ENCODE measurements around the gene KIF6. TPM values are rescaled to one million over a fixed set of nuclear protein-coding genes. Genes with fewer than 3 reads are reported as not detected.

Gene KIF6
- polyA plus RNA-seq, 3 donors = not detected

GRCh38 chr6:39471954-39472659 lies 253.1 kb downstream of the KIF6 start:
- Histone ChIP-seq H3K4me1 (ENCODE audit: control insufficient read depth in 1 of 2, insufficient read depth in 2 of 2, low read length in 2 of 2) (no peaks in the 10 kb centered on the region), H3K27ac (ENCODE audit: low read depth in 1 of 2, low read length in 2 of 2) (no peak overlapping the region), H3K79me2 (ENCODE audit: insufficient read depth, low read length) (no peaks in the 10 kb centered on the region), H3K9me3 (replicated peaks in 1 of 2; ENCODE audit: control insufficient read depth in 1 of 2, insufficient read depth in 1 of 2, low read length in 2 of 2) (no peaks in the 10 kb centered on the region), H3K27me3 (ENCODE audit: control insufficient read depth in 2 of 2, insufficient read depth in 2 of 2, low read length in 2 of 2) (no peaks in the 10 kb centered on the region), H3K9ac (ENCODE audit: insufficient read depth, low read length, poor library complexity, severe bottlenecking) (no peak overlapping the region), H3K4me3 (replicated peaks in 1 of 3; ENCODE audit: low read depth in 2 of 3, low read length in 3 of 3) (no peak overlapping the region), H2AFZ (ENCODE audit: insufficient read depth, low read depth, low read length, poor library complexity, severe bottlenecking) (no peak overlapping the region), H3K4me2 (replicated peaks; ENCODE audit: extremely low read depth, low read length, poor library complexity, severe bottlenecking) (no peak overlapping the region), H4K20me1 (ENCODE audit: insufficient read depth, low read length) (no peaks in the 10 kb centered on the region), H3K36me3 (replicated peaks in 1 of 2; ENCODE audit: control insufficient read depth in 1 of 2, insufficient read depth in 2 of 2, low read length in 2 of 2) (no peaks in the 10 kb centered on the region)
- no peak for TF ChIP-seq CTCF (IDR thresholded peaks at IDR 0.05)
- 100% methylated on average over 3 of the region's 5 CpGs for WGBS (ENCODE audit: insufficient coverage)
- DNase-seq = no peak
- Mint-ChIP-seq H3K9me3 (peaks cover 0 to 4% (median 2%) of the 10 kb centered on the region in 7 donors), H3K36me3 (no peaks in the 10 kb centered on the region), H3K27ac (no peak overlapping the region), H3K4me3 (no peak overlapping the region), H3K27me3 (ENCODE audit: low read depth in 3 of 3) (peaks cover 4 to 11% (median 5%) of the 10 kb centered on the region in 3 donors), H3K4me1 (no peaks in the 10 kb centered on the region)
- intact Hi-C loops (cut with micrococcal nuclease) = no loop called here

DNA sequence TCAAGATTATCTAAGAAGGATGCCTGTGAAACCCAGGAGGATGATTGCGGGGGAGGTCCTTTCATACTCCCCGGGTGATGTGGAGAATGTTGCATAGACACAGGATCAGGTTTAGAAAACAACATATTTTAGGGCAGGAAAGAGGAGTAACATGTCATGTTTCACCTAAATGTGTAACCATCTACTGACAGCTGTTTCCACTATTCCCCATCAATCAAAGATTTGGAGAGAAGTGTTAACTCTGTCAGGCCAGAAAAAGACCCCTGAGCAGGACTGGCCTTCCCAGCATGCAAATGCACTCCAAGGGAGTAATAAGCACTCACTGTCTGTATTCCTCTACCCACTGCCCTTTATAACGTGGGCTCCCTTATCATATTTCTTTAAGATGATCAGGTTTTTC lies 254.7 kb downstream of the KIF6 start:
- no peaks in the 10 kb centered on the region for H3K36me3 ChIP-seq (replicated peaks in 1 of 2; ENCODE audit: control insufficient read depth in 1 of 2, insufficient read depth in 2 of 2, low read length in 2 of 2)
- Mint-ChIP-seq H3K36me3 (no peaks in the 10 kb centered on the region), H3K27me3 (ENCODE audit: low read depth in 3 of 3) (peaks cover 4 to 9% (median 8%) of the 10 kb centered on the region in 3 donors), H3K4me3 (no peak overlapping the region), H3K9me3 (peaks cover 0 to 5% (median 2%) of the 10 kb centered on the region in 7 donors), H3K27ac (no peak overlapping the region), H3K4me1 (no peaks in the 10 kb centered on the region)
- no peaks in the 10 kb centered on the region for H3K27me3 ChIP-seq (ENCODE audit: control insufficient read depth in 2 of 2, insufficient read depth in 2 of 2, low read length in 2 of 2)
- no peaks in the 10 kb centered on the region for H3K79me2 ChIP-seq (ENCODE audit: insufficient read depth, low read length)
- no peaks in the 10 kb centered on the region for H3K9me3 ChIP-seq (replicated peaks in 1 of 2; ENCODE audit: control insufficient read depth in 1 of 2, insufficient read depth in 1 of 2, low read length in 2 of 2)
- H3K9ac ChIP-seq (ENCODE audit: insufficient read depth, low read length, poor library complexity, severe bottlenecking) = no peak overlapping the region
- no peaks in the 10 kb centered on the region for H3K4me1 ChIP-seq (ENCODE audit: control insufficient read depth in 1 of 2, insufficient read depth in 2 of 2, low read length in 2 of 2)
- TF ChIP-seq CTCF (IDR thresholded peaks at IDR 0.05) = no peak
- H3K4me3 ChIP-seq (replicated peaks in 1 of 3; ENCODE audit: low read depth in 2 of 3, low read length in 3 of 3) = no peak overlapping the region
- H4K20me1 ChIP-seq (ENCODE audit: insufficient read depth, low read length) = no peaks in the 10 kb centered on the region
- no CpG with 5 or more reads among the region's 3 CpGs for WGBS (ENCODE audit: insufficient coverage)
- intact Hi-C loops (cut with micrococcal nuclease) = no loop called here
- H2AFZ ChIP-seq (ENCODE audit: insufficient read depth, low read depth, low read length, poor library complexity, severe bottlenecking) = no peak overlapping the region
- H3K4me2 ChIP-seq (replicated peaks; ENCODE audit: extremely low read depth, low read length, poor library complexity, severe bottlenecking) = no peak overlapping the region
- no peak for DNase-seq
- no peak overlapping the region for H3K27ac ChIP-seq (ENCODE audit: low read depth in 1 of 2, low read length in 2 of 2)

Measured in CD14-positive monocyte (primary cell).